ENCODE results near the gene D2HGDH.
A peak's percentile ranks its signal among the peaks of the same experiment; 100 is the strongest.
"Not testable (repeated sequence)": the region's sequence is repeated elsewhere in the genome, so short reads cannot be mapped to it uniquely, and the experiment has no call there.

D2HGDH gene

DNA sequence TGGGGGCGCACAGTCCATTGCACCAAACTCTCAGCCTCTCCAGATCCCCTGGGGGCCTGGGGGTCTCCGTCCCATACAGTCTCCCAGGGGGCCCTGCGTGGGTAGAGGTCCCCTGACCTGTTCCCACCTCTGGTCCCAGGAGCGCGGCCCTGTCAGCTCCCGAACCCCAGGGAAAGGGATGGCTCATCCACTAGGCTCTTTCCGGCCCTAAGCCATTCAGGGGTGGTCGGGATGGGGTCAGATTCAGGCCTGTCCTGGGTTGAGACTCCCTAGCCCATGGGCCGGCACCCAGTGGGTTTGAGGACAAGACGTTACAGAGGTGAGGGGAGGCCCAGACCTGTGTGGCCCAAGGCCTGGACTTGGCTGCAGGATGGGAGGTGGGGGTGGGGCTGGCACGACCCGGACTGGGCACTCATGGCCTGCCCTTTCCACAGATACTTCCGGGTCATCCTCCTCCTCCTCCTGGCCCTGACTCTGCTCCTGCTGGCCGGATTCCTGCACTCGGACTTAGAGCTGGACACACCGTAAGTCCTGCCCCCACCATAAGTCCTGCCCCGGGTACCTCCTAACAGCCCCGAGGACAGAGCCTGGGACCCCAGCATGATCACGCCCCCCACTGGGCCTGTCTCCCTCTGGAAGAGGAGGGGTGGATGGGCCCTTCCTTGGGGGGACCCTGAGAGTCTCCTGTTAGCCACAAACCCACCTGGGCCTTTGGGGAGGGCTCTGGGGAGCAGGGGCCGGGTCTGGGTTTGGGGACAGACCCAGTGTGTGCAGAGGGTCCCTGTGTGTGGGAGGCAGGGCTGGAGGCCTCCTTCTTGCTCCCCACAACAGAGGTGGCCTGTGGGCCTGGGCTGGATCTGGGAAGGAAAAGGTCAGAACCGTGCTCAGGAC lies 64.4 kb downstream of the D2HGDH start:
- in situ Hi-C loops (cut with HindIII; ENCODE audit: low pct_ligation_motif_present, low pct_unique_long_range_greater_than_20kb, low sequenced_read_pairs): no loop called here
- DNase-seq: no peak

DNA sequence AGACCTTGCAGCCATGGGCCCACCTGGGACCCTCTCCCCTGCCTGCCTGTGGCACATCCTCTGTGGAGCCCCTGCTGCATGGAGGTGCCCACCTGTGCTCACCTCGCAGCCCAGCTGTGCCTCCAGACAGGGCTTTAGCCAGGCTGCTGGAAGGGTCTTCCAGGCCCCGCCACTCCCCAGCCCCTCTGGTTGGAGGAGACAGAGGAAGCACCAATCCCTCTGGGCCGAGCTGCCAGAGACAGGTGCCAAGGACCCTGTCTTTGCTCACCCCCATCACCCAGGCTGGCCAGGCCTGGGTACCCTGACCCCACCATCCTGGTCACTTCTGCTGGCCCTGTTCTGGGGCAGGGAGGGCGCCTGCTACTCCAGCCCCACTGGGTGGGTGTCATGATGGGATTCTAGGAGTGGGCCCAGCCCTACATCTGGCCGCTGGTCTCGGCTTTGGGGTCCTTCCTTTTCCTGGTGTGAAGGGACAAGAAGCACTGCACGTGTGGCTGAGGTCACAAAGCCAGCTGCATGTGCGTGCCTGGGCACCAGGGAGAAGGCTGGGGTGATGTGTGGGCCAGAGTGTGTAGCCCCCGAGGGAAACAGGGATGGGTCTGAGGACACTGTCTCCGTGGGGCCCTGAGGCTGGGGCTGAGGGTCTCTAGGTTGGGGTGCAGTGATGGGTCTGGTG lies 65.2 kb downstream of the D2HGDH start:
- in situ Hi-C loops (cut with HindIII; ENCODE audit: low pct_ligation_motif_present, low pct_unique_long_range_greater_than_20kb, low sequenced_read_pairs): no loop called here
- no peak for DNase-seq

DNA sequence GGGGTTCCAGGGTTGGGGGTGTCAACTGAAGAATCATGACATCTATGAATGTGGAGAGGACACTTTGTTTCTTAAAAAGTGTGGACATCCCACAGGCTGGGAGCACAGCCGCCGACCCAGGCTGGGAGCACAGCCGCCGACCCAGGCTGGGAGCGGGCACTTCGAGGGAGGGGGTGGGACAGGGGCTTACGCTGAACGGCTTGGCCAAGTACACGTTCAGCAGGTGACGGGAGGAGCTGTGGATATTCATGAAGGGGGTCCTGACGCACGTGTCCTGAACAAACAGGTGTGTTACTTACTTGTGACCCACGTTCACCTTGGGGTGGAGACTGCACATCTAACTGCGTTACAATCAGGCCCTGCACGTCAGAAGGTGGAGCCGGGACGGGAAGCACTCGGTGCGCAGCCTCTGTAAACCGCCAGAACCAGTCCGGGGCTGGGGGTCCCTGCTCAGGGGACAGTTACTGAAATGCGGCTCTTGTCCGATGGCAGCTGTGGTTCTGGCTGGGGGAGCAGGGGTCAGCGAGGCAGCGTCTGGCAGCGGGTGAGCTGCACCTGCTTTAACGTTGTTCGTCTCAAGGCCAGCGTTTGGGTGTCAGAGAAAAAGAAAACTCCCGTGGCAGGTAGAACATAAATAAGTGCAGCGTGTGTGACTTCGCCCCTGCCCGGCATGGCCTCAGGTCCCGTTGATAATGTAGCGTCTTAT lies 65.9 kb downstream of the D2HGDH start:
- DNase-seq; in situ Hi-C loops (cut with HindIII; ENCODE audit: low pct_ligation_motif_present, low pct_unique_long_range_greater_than_20kb, low sequenced_read_pairs): not testable (repeated sequence)

DNA sequence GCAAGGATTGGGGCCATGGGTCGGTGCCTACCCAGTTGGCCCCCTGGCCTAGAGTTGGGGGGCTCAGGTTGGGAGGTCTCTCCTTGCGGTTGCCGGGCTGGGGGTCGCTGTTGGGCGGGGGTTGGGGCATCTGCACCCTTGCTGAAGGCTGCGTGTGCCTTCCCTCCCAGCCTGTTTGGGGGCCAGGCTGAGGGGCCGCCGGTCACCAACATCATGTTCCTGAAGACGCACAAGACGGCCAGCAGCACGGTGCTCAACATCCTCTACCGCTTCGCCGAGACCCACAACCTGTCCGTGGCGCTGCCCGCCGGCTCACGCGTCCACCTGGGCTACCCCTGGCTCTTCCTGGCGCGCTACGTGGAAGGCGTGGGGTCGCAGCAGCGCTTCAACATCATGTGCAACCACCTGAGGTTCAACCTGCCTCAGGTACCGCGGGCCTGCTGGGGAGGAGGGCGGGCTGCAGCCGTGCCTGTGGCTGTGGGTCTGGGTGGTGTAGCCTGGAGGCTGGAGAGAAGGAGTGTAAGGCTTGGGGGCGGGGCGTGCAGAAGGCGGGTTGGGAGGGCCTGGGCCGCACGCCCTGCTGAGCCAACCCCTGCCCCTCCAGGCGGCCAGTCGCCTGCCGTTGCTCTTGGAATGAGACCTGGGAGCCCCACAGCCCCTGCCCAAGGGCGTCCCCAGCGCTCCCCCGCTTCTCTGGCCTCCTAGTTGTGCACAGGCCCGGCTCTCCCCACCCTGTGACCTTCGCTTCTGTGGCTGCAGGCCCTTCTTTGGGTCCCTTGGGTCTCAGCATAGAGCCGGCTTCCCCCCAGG lies 67.4 kb downstream of the D2HGDH start:
- in situ Hi-C loops (cut with HindIII; ENCODE audit: low pct_ligation_motif_present, low pct_unique_long_range_greater_than_20kb, low sequenced_read_pairs): no loop called here
- DNase-seq: no peak

DNA sequence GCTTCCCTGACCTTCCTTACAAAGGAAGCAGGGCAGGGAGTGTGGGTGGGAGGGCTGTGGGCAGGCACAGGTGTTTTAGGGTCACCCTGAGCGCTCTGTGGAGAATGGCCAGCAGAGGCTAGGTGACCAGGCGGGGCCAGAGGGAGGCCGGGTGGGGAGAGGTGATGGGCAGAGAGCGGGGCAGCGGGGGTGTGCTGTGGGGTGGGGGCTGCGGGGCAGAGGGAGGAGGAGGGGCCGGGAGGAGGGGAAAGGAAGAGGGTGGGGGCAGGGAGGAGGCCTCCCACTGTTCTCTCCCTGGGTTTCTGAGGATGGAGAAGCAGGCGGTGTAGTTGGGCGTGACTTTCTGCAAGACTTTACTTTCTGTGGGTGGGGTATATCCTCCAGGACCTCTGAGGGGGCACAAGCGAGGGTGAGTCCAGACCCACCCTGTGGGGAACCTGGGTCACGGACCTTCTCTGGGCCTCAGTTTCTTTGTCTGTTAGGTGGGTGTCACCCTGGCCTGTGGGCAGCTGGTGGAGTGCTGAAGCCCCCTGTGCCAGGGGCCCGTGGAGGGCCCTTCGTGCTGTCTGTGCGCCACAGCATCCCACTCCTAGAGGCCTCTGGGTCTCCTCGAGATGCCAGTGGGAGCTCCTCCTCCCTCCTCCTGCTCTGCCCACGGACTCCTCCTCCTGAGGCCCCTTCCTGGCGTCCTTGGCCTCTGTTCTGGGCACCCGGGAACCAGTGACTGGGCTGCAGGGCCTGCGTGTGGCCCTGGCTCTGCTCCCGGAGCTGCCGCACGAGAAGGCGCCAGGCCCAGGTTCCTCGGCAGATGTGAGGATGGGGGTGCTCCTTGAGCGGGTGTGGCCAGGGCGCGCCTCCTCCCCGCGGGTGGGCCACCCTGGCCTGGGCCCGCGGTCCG lies 68.2 kb downstream of the D2HGDH start:
- in situ Hi-C loops (cut with HindIII; ENCODE audit: low pct_ligation_motif_present, low pct_unique_long_range_greater_than_20kb, low sequenced_read_pairs): no loop called here
- DNase-seq: no peak

DNA sequence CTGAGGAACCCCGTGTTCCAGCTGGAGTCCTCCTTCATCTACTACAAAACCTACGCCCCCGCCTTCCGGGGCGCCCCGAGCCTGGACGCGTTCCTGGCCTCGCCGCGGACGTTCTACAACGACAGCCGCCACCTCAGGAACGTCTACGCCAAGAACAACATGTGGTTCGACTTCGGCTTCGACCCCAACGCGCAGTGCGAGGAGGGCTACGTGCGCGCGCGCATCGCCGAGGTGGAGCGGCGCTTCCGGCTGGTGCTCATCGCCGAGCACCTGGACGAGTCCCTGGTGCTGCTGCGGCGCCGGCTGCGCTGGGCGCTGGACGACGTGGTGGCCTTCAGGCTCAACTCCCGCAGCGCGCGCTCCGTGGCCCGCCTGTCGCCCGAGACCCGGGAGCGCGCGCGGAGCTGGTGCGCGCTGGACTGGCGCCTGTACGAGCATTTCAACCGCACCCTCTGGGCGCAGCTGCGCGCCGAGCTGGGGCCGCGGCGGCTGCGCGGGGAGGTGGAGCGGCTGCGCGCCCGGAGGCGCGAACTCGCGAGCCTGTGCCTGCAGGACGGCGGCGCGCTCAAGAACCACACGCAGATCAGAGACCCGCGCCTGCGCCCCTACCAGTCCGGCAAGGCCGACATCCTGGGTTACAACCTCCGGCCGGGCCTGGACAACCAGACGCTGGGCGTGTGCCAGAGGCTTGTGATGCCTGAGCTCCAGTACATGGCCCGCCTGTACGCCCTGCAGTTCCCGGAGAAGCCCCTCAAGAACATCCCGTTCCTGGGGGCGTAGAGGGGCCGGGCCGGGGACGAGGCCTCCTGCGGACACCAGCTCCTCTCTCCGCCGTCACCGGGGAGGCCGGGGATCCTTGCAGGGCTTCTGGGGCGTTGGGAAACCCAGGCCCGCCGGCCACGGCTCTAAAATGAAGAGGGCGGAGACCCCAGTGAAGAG lies 69.2 kb downstream of the D2HGDH start:
- in situ Hi-C loops (cut with HindIII; ENCODE audit: low pct_ligation_motif_present, low pct_unique_long_range_greater_than_20kb, low sequenced_read_pairs): no loop called here
- DNase-seq: peak; percentile 25

DNA sequence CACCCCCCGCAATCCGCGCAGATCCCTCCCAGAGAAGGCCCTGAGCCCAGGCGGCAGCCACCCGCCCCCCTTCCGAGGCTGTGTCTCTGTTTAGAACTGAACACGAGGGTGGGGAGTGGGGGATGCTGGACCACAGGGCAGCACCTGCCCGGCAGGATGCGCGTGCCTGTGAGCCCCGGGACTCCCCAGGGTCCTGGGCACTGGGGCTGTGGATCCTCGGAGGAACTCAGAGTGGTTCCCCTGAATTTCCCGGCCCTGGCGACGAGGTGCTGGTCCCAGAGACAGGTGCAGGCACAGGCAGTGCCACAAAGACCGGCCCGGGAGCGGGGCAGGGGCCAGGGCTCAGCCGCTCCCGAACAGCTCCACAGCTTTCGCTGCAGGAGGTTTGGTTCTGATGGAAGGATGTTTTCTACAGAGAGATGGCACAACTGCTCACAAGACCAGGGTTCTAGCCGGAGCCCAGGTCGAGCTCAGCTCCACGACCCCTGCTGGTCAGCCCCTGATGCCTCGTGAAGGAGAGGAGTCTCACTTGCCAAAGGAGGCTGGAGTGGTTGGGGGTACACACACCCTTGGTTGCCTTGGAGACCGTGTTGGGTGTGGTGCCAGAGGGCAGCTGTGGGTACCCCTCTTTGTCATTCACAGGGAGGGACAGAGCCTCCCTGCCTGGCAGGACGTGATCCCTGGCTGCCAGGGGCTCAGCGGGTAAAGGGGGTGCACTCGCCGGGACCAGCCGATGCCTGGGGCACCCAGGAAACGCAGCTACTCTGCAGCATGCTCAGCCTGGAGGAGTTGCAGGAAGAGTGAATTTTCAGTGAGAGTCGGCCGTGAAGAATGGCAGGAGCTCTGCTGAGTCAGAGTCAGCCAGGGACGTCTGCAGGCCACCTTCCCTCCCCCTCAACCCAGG lies 70.1 kb downstream of the D2HGDH start:
- DNase-seq: no peak

DNA sequence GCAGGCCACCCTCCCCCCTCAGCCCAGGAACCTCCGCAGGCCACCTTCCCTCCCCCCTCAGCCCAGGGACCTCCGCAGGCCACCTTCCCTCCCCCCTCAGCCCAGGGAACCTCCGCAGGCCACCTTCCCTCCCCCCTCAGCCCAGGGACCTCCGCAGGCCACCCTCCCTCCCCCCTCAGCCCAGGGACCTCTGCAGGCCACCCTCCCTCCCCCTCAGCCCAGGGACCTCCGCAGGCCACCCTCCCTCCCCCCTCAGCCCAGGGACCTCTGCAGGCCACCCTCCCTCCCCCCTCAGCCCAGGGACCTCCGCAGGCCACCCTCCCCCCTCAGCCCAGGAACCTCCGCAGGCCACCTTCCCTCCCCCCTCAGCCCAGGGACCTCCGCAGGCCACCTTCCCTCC lies 71.8 kb downstream of the D2HGDH start:
- in situ Hi-C loops (cut with HindIII; ENCODE audit: low pct_ligation_motif_present, low pct_unique_long_range_greater_than_20kb, low sequenced_read_pairs); DNase-seq: not testable (repeated sequence)

More for the DNA sequence above, 70.1 kb downstream of the D2HGDH start:
- in situ Hi-C loops (cut with HindIII; ENCODE audit: low pct_ligation_motif_present, low pct_unique_long_range_greater_than_20kb, low sequenced_read_pairs): no loop called here

DNA sequence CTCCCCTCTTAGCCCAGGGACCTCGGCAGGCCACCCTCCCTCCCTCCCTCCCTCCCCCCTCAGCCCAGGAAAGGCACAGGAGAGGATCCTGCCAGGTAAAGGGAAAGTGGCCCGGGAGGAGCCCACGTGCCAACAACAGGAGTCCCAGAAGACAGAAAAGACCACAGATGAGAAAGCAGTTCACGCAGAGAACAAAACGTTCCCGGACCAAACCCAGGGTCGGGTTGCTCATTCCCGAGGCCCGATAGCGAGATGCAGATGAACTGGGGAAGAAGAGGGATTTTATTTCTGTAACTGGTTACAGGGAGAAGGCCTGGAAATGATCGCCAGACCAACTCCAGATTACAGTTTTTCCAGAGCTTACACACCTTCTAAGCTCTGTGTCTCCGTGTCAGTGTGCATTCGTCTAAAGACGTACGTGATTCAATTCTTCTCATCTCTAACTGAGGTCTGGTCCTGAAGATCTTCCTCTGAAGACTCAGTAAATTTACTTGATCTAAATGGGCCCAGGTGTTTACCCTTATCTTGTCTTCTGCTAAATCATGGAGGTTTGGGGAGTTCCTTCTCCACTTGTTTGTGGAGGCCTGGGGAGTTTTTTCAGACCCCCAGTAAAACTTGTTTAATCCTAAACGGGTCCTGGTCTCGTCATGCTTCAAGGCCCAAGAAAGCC lies 73.8 kb downstream of the D2HGDH start:
- in situ Hi-C loops (cut with HindIII; ENCODE audit: low pct_ligation_motif_present, low pct_unique_long_range_greater_than_20kb, low sequenced_read_pairs): no loop called here
- no peak for DNase-seq

DNA sequence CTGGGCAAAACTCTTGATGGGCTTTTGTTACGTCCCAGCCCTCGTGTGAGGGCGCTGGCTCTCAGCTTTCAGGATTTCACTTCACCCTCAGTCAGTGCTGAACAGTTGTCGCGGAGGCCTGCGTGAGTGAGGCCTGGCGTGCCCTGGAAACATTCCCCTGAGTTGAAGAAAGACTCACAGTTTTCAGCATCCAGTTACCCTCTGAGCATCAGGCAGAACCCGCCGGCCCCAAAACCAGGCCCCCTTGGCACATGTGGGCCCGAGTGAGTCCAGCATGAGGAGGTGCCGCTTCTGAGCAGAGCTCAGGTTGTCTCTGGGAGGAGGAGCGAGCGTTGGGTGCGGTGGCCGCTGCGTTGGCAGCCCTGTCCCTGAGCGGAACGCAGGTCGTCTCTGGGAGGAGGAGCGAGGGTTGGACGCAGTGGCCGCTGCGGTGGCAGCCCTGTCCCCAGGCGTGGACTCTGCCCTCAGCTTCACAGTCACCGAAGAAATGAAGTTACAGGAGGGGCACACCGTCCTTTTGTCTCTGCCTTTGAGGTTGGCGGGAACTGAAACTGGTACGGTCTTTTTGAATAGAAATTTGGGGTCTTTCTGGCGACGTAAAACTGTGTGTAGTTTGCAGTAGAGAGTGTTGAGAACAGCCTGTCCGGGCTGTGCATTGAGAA lies 74.4 kb downstream of the D2HGDH start, which contains the start of gene NEU4:
NEU4 (plus strand) TSS at position 473 of the 662 bp plus-strand sequence. CDS start 5,292 bp downstream, outside the sequence.
- no peak for DNase-seq
- in situ Hi-C loops (cut with HindIII; ENCODE audit: low pct_ligation_motif_present, low pct_unique_long_range_greater_than_20kb, low sequenced_read_pairs): no loop called here

DNA sequence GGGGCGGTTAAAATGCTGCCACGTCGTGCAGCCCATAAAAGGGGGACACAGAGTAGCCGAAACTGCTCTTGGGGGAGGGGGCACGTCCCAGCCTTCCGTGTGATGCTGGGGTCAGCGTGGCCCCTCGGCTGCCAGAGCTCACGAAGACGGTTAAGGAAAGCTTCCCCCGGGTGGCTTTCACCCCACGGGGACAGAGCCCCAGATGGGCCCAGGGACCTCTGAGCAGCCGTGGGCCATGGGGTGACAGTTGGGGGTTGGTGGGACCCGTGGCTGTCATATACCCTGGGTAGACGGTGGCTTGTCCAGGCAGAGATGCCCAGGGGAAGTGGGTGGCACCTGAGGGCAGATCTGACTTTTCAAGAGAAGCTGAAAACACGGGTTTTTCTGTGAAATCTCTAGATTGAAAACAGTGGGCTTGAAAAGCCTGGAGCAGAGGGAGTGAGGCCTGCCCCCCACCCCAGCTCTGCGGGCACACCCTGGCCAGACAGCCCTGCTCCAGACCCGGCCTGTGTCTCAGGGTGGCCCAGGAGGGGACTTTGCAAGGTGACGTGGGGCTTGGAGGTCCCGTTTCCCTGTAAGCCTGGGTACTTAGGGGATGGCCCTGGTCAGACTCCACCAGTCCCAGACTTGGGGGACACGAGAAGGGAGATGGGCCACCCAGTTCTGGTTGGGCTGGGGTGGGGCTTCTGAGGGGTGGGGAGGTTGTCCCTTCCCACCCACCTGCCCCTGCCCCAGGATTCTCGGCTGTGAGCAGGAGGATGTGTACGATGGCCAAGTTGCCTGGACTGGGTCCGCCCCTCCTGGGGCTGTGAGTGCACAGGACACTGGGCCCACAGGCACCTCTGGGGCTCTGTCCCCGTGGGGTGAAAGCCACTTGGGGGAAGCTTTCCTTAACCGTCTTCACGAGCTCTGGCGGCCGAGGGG lies 75.2 kb downstream of the D2HGDH start:
- no peak for DNase-seq
- in situ Hi-C loops (cut with HindIII; ENCODE audit: low pct_ligation_motif_present, low pct_unique_long_range_greater_than_20kb, low sequenced_read_pairs): no loop called here

DNA sequence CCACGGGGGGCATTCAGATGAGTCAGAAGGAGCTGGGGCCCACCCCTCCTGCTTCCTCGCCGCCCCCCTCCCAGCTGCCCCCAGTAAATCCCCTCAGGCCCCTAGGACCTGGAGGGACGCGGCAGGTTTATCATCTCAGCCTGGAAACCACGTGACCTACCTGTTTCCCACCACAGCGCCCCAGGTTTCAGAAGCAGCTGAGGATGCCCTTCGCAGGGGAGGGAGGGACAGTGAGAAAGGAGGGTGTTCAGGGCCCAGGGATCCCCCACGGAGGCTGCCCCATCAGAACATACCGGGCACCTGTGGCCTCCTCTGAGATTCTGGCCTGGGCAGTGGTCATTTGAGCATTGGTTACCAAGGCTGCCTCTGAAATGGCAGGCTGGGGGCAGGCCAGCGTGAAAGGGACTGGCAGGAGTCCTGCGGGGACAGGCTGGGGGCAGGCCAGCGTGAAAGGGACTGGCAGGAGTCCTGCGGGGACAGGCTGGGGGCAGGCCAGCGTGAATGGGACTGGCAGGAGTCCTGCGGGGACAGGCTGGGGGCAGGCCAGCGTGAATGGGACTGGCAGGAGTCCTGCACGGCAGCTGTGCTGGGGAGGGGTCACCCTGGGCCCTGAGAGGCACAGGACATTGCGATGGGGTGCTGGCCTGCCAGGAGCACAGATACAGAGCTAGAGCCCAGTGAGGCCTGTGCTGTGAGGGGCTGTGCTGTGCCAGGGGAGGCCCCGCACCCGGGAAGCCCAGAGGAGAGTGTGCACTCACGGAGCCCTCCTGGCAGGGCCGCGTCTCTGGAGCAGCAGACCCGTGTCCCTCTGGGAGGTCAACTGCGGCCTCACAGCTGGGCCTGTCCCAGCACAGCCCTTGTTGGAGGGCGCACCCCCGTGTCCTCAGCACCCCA lies 76.1 kb downstream of the D2HGDH start:
- DNase-seq: no peak
- in situ Hi-C loops (cut with HindIII; ENCODE audit: low pct_ligation_motif_present, low pct_unique_long_range_greater_than_20kb, low sequenced_read_pairs): no loop called here

Data from ACHN (cell line).